Naive B cell (primary cell): ENCODE results near the gene TMSB4X. TPM values are rescaled to one million over a fixed set of nuclear protein-coding genes. Genes with fewer than 3 reads are reported as not detected.
"Not testable (repeated sequence)": the region's sequence is repeated elsewhere in the genome, so short reads cannot be mapped to it uniquely, and the experiment has no call there.

Source experiments
- ATAC-seq, 2 donors: fragments of 150-1000 bp; cut with Tn5 transposase; 2 replicates each; pipeline ENCODE4 v1.10.0; 2021; ENCODE audit warnings: low read depth in 2 of 2, mild to moderate bottlenecking in 2 of 2, moderate library complexity in 2 of 2
- DNase-seq: peaks from one replicate; pipeline ENCODE4 v3.0.0; 2022
- H3K27ac Mint-ChIP-seq, 6 donors: one replicate each; pipeline ENCODE4 v1.8.0; 2020 to 2022; ENCODE audit warnings: mild to moderate bottlenecking in 6 of 6, mixed read lengths in 6 of 6, moderate library complexity in 5 of 6, inconsistent platforms in 2 of 6
- H3K27me3 Mint-ChIP-seq, 3 donors: one replicate each; pipeline ENCODE4 v1.8.0; 2021 to 2022; ENCODE audit warnings: mixed read lengths in 3 of 3, mild to moderate bottlenecking in 1 of 3
- H3K36me3 Mint-ChIP-seq, 2 donors: one replicate each; pipeline ENCODE4 v1.8.0; 2020 to 2022; ENCODE audit warnings: mixed read lengths in 2 of 2, inconsistent platforms in 1 of 2, mild to moderate bottlenecking in 1 of 2
- H3K4me1 Mint-ChIP-seq, 3 donors: one replicate each; pipeline ENCODE4 v1.8.0; 2020 to 2022; ENCODE audit warnings: mixed read lengths in 3 of 3, inconsistent platforms in 1 of 3, mild to moderate bottlenecking in 1 of 3, moderate library complexity in 1 of 3
- H3K4me3 Mint-ChIP-seq, 8 donors: one replicate each; pipeline ENCODE4 v1.8.0; 2020 to 2022; ENCODE audit warnings: mild to moderate bottlenecking in 8 of 8, mixed read lengths in 8 of 8, moderate library complexity in 8 of 8, inconsistent platforms in 2 of 8
- H3K9me3 Mint-ChIP-seq, 7 donors: one replicate each; pipeline ENCODE4 v1.8.0; 2020 to 2022; ENCODE audit warnings: mixed read lengths in 7 of 7, mild to moderate bottlenecking in 5 of 7, inconsistent platforms in 2 of 7, moderate library complexity in 1 of 7
- polyA plus RNA-seq, 6 donors: library from polyadenylated mRNA; unstranded; fragments of 300-500 nt; fragmentation: Illumina TruSeq; gene quantifications; one replicate each; pipeline ENCODE4 v1.2.3, GENCODE V29; 2021; ENCODE audit warnings: low read depth in 6 of 6

The TMSB4X gene
- polyA plus RNA-seq, 6 donors from 2014 or later, result 18,491 to 24,142 (median 22,031) TPM

DNA sequence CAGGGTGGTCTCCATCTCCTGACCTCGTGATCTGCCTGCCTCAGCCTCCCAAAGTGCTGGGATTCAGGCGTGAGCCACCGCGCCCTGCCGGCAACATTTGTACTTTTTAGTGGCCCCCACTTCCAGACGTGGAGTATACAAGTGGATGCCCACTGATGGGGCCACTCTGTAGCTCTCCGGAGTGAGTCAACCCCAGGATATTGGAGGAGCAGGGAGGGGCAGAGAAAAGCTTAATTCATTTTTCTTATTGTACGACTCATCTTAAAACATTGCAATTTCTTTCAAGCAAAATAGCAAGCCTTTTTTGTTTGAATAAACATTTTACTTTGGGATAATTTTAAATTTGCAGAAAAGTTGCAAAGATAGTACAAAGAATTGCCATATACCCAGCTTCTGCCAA, 34.9 kb downstream of the TMSB4X start:
- no peak for DNase-seq
- no peak overlapping the region for H3K27ac Mint-ChIP-seq
- H3K27me3 Mint-ChIP-seq, result peaks cover 0 to 23% (median 0%) of the 10 kb centered on the region in 3 donors
- H3K4me1 Mint-ChIP-seq, result peaks cover 41 to 78% (median 44%) of the 10 kb centered on the region in 3 donors
- no peaks in the 10 kb centered on the region for H3K36me3 Mint-ChIP-seq
- ATAC-seq, result no peak
- H3K9me3 Mint-ChIP-seq, result no peaks in the 10 kb centered on the region
- peak overlapping the region in 1 of 8 donors; percentile 61 for H3K4me3 Mint-ChIP-seq

DNA sequence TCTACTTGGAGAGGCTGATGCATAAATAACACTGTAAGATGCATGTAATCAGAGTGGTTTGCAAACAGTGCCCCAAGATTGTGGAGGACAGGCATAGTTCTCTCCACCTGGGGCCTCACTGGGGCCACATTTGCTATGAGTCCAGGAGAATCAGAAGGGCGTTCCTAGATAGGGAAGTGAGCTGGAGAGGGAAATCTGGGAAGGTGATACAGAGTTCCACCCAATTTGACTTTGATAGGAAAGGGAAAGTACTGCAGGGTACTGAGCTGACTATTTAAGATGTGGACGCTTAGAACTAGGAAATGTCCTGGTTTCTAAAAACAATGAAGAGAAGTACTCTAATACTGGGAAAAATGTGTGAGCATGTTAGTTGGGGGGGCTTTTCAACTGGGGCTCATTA, 35.6 kb downstream of the TMSB4X start:
- Mint-ChIP-seq H3K4me3 (no peak overlapping the region), H3K4me1 (peaks cover 35 to 78% (median 41%) of the 10 kb centered on the region in 3 donors), H3K36me3 (no peaks in the 10 kb centered on the region), H3K27me3 (peaks cover 0 to 25% (median 0%) of the 10 kb centered on the region in 3 donors), H3K27ac (peak overlapping the region in 2 of 6 donors; percentile 13 to 33), H3K9me3 (no peaks in the 10 kb centered on the region)
- no peak for DNase-seq
- ATAC-seq, result no peak

DNA sequence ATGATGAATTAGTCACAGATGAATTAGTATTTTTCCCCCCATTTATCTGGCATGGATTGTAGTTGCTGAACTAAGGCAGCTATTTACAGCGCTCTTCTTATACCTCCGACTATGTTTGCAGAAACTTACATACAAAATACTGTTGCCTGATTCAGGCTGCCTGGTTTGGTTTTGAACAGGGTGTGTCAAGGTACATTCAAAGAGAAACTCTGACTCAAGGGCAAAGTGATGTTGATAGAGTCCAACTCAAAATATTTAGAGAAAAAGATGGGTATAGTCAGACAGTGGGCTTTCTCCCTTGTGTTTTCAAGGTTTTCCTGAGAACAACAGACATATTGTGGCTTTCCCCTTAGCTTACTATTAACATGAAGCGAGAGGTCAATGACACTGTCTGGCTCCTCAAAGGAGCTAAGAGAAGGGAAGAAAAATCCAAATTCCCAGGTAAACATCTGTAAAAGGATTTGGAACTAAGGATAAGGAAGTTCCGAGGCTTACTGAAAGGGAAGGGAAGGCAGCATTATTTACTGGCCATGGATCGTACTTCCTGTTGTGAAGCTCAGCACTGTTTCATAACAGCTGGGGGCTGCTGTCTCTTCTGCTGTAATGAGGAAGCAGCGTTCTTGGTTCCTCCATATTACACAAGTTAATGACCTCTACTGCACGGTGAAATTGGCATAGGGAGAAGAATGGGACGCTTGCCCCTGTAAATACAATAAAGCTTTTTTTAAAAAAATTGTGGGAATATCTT, 38.6 kb downstream of the TMSB4X start:
- ATAC-seq (peak; percentile 97), DNase-seq (peak; percentile 36)
- peak overlapping the region in 5 of 6 donors; percentile 9 to 60 (median 25) for H3K27ac Mint-ChIP-seq
- H3K4me3 Mint-ChIP-seq, result peak overlapping the region in 6 of 8 donors; percentile 4 to 60 (median 15)
- H3K36me3 Mint-ChIP-seq, result no peaks in the 10 kb centered on the region
- H3K4me1 Mint-ChIP-seq, result peaks cover 24 to 70% (median 36%) of the 10 kb centered on the region in 3 donors
- no peaks in the 10 kb centered on the region for H3K9me3 Mint-ChIP-seq
- H3K27me3 Mint-ChIP-seq, result peaks cover 0 to 33% (median 0%) of the 10 kb centered on the region in 3 donors

DNA sequence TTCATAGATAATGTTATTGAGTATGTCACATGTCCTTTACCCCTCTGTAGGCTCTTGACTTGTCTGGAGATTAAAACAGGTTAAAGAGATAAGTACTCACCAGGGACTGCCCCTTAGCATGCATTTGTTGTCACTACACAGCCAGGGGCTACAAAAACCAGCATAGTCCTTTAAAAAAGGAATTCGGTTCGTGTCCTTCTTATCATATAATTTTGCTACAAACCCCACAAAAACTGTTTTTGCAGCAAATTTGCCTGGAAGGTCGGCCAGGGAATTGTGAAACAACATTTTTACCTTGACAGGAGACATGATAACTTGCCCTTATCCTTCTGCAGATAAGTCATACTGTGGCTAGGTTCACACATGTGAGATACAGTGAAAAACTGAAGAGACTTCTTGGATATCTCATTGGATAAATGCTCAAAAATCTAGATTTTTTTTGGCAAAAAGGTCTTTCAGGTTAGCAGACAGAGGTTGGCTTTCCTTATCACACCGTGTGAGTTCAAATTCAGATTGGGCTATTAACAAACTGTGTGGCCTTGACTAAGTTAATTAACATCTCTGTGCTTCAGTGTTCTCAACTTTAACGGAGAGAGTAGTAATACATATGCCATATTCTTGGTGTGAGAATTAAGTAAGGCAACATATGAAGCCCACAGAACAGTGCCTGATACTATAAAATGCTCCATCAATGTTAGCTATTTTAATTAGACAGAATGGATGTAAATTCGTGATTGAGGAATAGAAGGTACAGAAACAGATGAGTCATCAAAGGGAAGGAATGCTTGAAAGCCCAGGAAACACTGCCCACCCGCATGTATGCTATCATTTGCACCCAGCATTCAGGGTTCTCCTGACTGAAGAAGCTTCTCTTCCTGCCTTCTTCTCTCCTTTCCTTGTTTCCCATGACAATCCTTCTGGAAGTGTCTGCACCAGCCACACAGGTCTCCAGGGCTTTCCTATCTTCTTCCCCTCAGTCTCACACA, 39.5 kb downstream of the TMSB4X start:
- H3K9me3 Mint-ChIP-seq, result no peaks in the 10 kb centered on the region
- peak overlapping the region in 6 of 8 donors; percentile 4 to 81 (median 40) for H3K4me3 Mint-ChIP-seq
- H3K27me3 Mint-ChIP-seq, result peaks cover 0 to 33% (median 0%) of the 10 kb centered on the region in 3 donors
- H3K36me3 Mint-ChIP-seq, result no peaks in the 10 kb centered on the region
- peaks cover 24 to 63% (median 36%) of the 10 kb centered on the region in 3 donors for H3K4me1 Mint-ChIP-seq
- DNase-seq (no peak), ATAC-seq (peak; percentile 8 to 12)
- H3K27ac Mint-ChIP-seq, result peak overlapping the region in 5 of 6 donors; percentile 14 to 66 (median 25)

DNA sequence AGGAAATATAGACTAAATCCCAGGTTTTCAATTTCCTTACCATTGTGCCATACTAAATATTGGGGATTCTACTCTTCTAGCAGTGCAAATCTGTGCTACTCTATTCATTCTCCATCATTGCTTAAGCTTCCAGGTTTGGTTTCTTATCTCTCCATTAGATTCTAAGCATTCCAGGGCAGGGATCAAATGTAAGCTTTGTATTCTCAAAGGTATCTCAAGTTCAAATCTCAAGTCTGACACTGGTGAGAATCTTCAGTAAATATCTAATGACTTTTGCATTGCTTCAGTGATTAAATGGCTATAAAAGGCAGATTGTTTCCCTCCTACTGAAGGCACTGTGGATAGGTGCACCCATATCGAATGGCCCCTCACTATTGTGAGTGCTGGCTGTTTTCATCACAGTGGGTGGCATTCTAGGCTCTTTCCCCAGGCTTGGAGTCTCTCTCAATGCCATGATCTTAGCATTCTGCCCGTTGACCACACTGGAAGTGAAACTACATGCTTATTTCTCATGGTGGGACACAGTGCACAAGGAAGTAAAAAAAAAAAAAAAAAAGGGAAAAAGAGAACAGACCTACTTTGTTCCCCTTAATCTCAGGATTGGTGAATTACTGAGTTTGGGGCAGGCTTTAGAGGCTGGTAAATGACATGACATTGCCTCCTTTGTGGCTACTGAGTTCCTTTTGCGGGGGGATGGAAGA, 40.8 kb downstream of the TMSB4X start:
- ATAC-seq (peak in 1 of 2 donors; percentile 27), DNase-seq (no peak)
- Mint-ChIP-seq H3K4me3 (peak overlapping the region in 7 of 8 donors; percentile 35 to 81 (median 62)), H3K36me3 (no peaks in the 10 kb centered on the region), H3K27me3 (peaks cover 0 to 27% (median 0%) of the 10 kb centered on the region in 3 donors), H3K9me3 (no peaks in the 10 kb centered on the region), H3K27ac (peak overlapping the region in 4 of 6 donors; percentile 52 to 72 (median 69)), H3K4me1 (peaks cover 19 to 54% (median 31%) of the 10 kb centered on the region in 3 donors)

DNA sequence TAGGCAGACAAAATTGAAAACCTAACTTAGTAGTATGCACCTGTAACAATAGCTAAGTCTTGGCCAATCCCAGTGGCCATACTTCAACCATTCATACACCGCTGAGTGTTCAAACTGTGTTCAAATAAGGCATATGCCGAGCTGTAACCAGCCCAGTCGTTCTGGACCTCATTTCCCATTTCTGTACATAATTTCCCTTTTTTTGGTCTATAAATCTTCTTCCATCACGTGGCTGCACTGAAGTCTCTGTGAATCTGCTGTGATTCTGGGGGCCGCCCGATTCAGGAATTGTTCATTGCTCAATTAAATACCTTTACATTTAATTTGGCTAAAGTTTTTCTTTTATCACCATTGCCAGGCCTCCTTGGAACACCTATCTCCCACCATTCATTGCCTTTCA, 41.8 kb downstream of the TMSB4X start:
- H3K36me3 Mint-ChIP-seq, ATAC-seq, DNase-seq, H3K9me3 Mint-ChIP-seq: not testable (repeated sequence)
- peaks cover 18 to 50% (median 30%) of the 10 kb centered on the region in 3 donors for H3K4me1 Mint-ChIP-seq
- peaks cover 0 to 18% (median 0%) of the 10 kb centered on the region in 3 donors for H3K27me3 Mint-ChIP-seq
- H3K27ac Mint-ChIP-seq, result peak overlapping the region in 3 of 6 donors; percentile 51 to 85 (median 70)
- peak overlapping the region; percentile 23 to 80 (median 52) for H3K4me3 Mint-ChIP-seq

GRCh38 chrX:13022926-13023325, 48.0 kb downstream of the TMSB4X start:
- H3K4me1 Mint-ChIP-seq, result peaks cover 25 to 46% (median 34%) of the 10 kb centered on the region in 3 donors
- H3K36me3 Mint-ChIP-seq, result no peaks in the 10 kb centered on the region
- DNase-seq (no peak), ATAC-seq (peak; percentile 84 to 89)
- H3K27ac Mint-ChIP-seq, result peak overlapping the region in 3 of 6 donors; percentile 63 to 71 (median 71)
- H3K9me3 Mint-ChIP-seq, result peaks cover 0 to 2% (median 0%) of the 10 kb centered on the region in 7 donors
- H3K4me3 Mint-ChIP-seq, result peak overlapping the region in 4 of 8 donors; percentile 3 to 82 (median 28)
- peaks cover 0 to 29% (median 0%) of the 10 kb centered on the region in 3 donors for H3K27me3 Mint-ChIP-seq

- H3K4me1 Mint-ChIP-seq, result peaks cover 25 to 44% (median 34%) of the 10 kb centered on the region in 3 donors
- ATAC-seq, result no peak
- DNase-seq, result no peak
- peak overlapping the region in 1 of 8 donors; percentile 82 for H3K4me3 Mint-ChIP-seq
- H3K9me3 Mint-ChIP-seq, result peaks cover 0 to 2% (median 0%) of the 10 kb centered on the region in 7 donors
- H3K27me3 Mint-ChIP-seq, result peaks cover 0 to 29% (median 0%) of the 10 kb centered on the region in 3 donors
- peak overlapping the region in 2 of 6 donors; percentile 47 to 71 for H3K27ac Mint-ChIP-seq
- H3K36me3 Mint-ChIP-seq, result no peaks in the 10 kb centered on the region
Measured at GRCh38 chrX:13023567-13023966, 48.7 kb downstream of the TMSB4X start.

- peaks cover 0 to 29% (median 0%) of the 10 kb centered on the region in 3 donors for H3K27me3 Mint-ChIP-seq
- peaks cover 25 to 44% (median 34%) of the 10 kb centered on the region in 3 donors for H3K4me1 Mint-ChIP-seq
- no peak overlapping the region for H3K27ac Mint-ChIP-seq
- DNase-seq (no peak), ATAC-seq (no peak)
- no peaks in the 10 kb centered on the region for H3K36me3 Mint-ChIP-seq
- no peak overlapping the region for H3K4me3 Mint-ChIP-seq
- peaks cover 0 to 2% (median 0%) of the 10 kb centered on the region in 7 donors for H3K9me3 Mint-ChIP-seq
Measured at GRCh38 chrX:13023979-13024378, 49.1 kb downstream of the TMSB4X start.

GRCh38 chrX:13024986-13025385, 50.1 kb downstream of the TMSB4X start:
- peaks cover 28 to 53% (median 40%) of the 10 kb centered on the region in 3 donors for H3K4me1 Mint-ChIP-seq
- no peak overlapping the region for H3K4me3 Mint-ChIP-seq
- peak overlapping the region in 2 of 6 donors; percentile 39 to 71 for H3K27ac Mint-ChIP-seq
- no peaks in the 10 kb centered on the region for H3K36me3 Mint-ChIP-seq
- no peak for ATAC-seq
- peaks cover 0 to 29% (median 0%) of the 10 kb centered on the region in 3 donors for H3K27me3 Mint-ChIP-seq
- DNase-seq, result no peak
- peaks cover 0 to 2% (median 0%) of the 10 kb centered on the region in 7 donors for H3K9me3 Mint-ChIP-seq
